Fibroblast of lung (primary cell): ENCODE measurements around the gene CLTCL1. TPM values are rescaled to one million over a fixed set of nuclear protein-coding genes. Genes with fewer than 3 reads are reported as not detected.

Experiments
- DNase-seq, 2 donors: peaks; one replicate each; pipeline versions ENCODE4 v3.0.0 to v3.0.0-alpha.2; 2010; ENCODE audit warnings: low read depth in 2 of 2
- H2AFZ ChIP-seq: 2 replicates; pipeline ENCODE4 v1.5.1; 2012; ENCODE audit warnings: low read length, control low read depth, inconsistent platforms
- H3K27ac ChIP-seq: 2 replicates; pipeline ENCODE4 v1.5.1; 2011; ENCODE audit warnings: low read length, control low read depth; ENCODE audit not compliant: insufficient read depth
- H3K27me3 ChIP-seq: 2 replicates; pipeline ENCODE4 v1.5.1; 2011; ENCODE audit warnings: mild to moderate bottlenecking, low read length; ENCODE audit not compliant: control insufficient read depth, insufficient read depth
- H3K36me3 ChIP-seq: 2 replicates; pipeline ENCODE4 v1.5.1; 2011; ENCODE audit warnings: low read length; ENCODE audit not compliant: control insufficient read depth, insufficient read depth
- H3K4me1 ChIP-seq: 2 replicates; pipeline ENCODE4 v1.5.1; 2011; ENCODE audit warnings: low read length; ENCODE audit not compliant: control insufficient read depth, insufficient read depth; ENCODE audit errors: extremely low read depth
- H3K4me2 ChIP-seq: 2 replicates; pipeline ENCODE4 v1.5.1; 2011; ENCODE audit warnings: low read length, control low read depth; ENCODE audit not compliant: insufficient read depth; ENCODE audit errors: extremely low read depth
- H3K4me3 ChIP-seq, 4 experiments: fragments of 200-600 bp in 1 of 4; sonication (generic) in 1 of 4; replicated peaks in 1 of 4; 2 replicates each; pipeline ENCODE4 v1.5.1; 2011 to 2016; ENCODE audit warnings: low read length in 4 of 4, low read depth in 3 of 4, mild to moderate bottlenecking in 3 of 4, control low read depth in 2 of 4, inconsistent platforms in 1 of 4, mixed read lengths in 1 of 4; ENCODE audit not compliant: insufficient read depth in 1 of 4; ENCODE audit errors: control extremely low read depth in 1 of 4
- H3K79me2 ChIP-seq: 2 replicates; pipeline ENCODE4 v1.5.1; 2012; ENCODE audit warnings: mild to moderate bottlenecking, low read length, inconsistent platforms; ENCODE audit not compliant: control insufficient read depth, insufficient read depth
- H3K9ac ChIP-seq: 2 replicates; pipeline ENCODE4 v1.5.1; 2011; ENCODE audit warnings: mild to moderate bottlenecking, low read length, control low read depth; ENCODE audit not compliant: insufficient read depth
- H3K9me3 ChIP-seq: 2 replicates; pipeline ENCODE4 v1.5.1; 2012; ENCODE audit warnings: low read depth, low read length; ENCODE audit not compliant: control insufficient read depth, insufficient read depth
- H4K20me1 ChIP-seq: 2 replicates; pipeline ENCODE4 v1.5.1; 2011; ENCODE audit warnings: low read length; ENCODE audit not compliant: control insufficient read depth, insufficient read depth; ENCODE audit errors: extremely low read depth
- EZH2 ChIP-seq: IDR thresholded peaks from 2 replicates; pipeline ENCODE4 v1.5.1; 2012; ENCODE audit warnings: low read length, control low read depth, mild to moderate bottlenecking; ENCODE audit errors: missing control alignments
- polyA plus RNA-seq, 2 donors: library from polyadenylated mRNA; depleted of rRNA in 1 of 2; stranded (reverse) in 1 of 2; unstranded in 1 of 2; fragments of >200 nt; gene quantifications; 2 replicates each; pipeline ENCODE4 v1.2.1, GENCODE V29; 2011 to 2012; ENCODE audit warnings: missing spikeins in 1 of 2
- total RNA-seq: library from RNA; depleted of rRNA; stranded (reverse); fragments of >200 nt; gene quantifications from 2 replicates; pipeline ENCODE4 v1.2.1, GENCODE V29; 2014
- TF ChIP-seq, protein P1 (sequence below), 2 donors: IDR thresholded peaks in 1 of 2; conservative IDR thresholded peaks in 1 of 2; 1 replicate in 1 of 2; 2 replicates in 1 of 2; pipeline ENCODE4 v1.5.1; 2011 to 2012; ENCODE audit warnings: low read length in 2 of 2, control low read depth in 1 of 2, inconsistent platforms in 1 of 2, low read depth in 1 of 2, mild to moderate bottlenecking in 1 of 2

The CLTCL1 gene
- total and polyA plus RNA-seq, 2 donors (not counting 1 experiment from before 2014, with no cell fraction given), result 6.5 to 13.4 TPM

DNA sequence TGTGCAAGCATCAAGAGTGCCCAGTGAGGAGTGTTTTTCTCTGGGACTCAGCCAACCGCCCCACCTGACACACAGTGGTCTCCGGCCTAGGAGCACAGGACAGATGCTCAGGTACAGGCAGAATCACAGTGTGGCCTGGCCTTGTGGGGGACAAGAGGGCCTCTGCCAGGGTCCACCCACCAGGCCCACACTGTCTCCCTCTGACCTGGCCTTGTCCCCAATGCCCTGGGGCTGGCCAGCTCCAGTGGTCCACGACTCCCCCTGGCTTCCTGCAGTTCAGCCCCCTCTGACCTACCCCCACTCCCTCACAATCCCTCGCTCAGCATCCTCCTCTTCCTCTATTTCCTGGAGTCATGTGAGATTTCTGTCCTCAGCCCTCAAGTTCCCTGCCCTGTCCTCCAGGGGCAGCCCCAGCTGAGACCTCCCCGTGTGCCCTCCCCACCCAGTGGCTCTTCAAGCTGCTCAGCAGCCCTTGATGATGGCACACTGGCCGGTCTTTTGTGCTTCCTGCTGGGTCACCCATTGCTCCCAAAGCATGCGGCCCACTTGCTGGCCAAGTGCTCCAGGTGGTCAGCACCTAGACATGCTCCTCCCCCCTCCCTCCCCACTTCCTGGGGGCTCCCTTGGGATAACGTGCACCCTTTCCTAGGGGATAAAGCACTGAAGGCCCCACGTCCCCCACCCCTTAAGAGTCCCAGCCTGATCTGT, 158.7 kb downstream of the CLTCL1 start:
- Histone ChIP-seq H3K27ac (no peak overlapping the region), H4K20me1 (no peaks in the 10 kb centered on the region), H2AFZ (no peak overlapping the region), H3K4me1 (no peaks in the 10 kb centered on the region), H3K79me2 (no peaks in the 10 kb centered on the region), H3K36me3 (peaks cover 12% of the 10 kb centered on the region), H3K9me3 (no peaks in the 10 kb centered on the region), H3K4me3 (no peak overlapping the region), H3K4me2 (no peak overlapping the region), H3K9ac (no peak overlapping the region), H3K27me3 (no peaks in the 10 kb centered on the region)
- DNase-seq, result no peak
- TF ChIP-seq, protein P1, sequence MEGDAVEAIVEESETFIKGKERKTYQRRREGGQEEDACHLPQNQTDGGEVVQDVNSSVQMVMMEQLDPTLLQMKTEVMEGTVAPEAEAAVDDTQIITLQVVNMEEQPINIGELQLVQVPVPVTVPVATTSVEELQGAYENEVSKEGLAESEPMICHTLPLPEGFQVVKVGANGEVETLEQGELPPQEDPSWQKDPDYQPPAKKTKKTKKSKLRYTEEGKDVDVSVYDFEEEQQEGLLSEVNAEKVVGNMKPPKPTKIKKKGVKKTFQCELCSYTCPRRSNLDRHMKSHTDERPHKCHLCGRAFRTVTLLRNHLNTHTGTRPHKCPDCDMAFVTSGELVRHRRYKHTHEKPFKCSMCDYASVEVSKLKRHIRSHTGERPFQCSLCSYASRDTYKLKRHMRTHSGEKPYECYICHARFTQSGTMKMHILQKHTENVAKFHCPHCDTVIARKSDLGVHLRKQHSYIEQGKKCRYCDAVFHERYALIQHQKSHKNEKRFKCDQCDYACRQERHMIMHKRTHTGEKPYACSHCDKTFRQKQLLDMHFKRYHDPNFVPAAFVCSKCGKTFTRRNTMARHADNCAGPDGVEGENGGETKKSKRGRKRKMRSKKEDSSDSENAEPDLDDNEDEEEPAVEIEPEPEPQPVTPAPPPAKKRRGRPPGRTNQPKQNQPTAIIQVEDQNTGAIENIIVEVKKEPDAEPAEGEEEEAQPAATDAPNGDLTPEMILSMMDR (conservative IDR thresholded peaks at IDR 0.05 in 1 of 2, IDR thresholded peaks at IDR 0.05 in 1 of 2; ENCODE audit: low read depth in 1 of 2, low read length in 2 of 2), result no peak
- TF ChIP-seq EZH2, result no peak

DNA sequence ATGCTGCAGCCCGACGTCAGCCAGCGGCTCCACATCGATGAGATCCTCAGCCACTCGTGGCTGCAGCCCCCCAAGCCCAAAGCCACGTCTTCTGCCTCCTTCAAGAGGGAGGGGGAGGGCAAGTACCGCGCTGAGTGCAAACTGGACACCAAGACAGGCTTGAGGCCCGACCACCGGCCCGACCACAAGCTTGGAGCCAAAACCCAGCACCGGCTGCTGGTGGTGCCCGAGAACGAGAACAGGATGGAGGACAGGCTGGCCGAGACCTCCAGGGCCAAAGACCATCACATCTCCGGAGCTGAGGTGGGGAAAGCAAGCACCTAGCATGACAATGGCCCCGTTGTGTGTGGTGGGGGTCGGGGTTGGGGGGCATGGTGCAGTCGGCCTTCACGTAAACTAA, 159.4 kb downstream of the CLTCL1 start:
- Histone ChIP-seq H3K27ac (no peak overlapping the region), H3K9me3 (no peaks in the 10 kb centered on the region), H2AFZ (no peak overlapping the region), H3K79me2 (no peaks in the 10 kb centered on the region), H4K20me1 (no peaks in the 10 kb centered on the region), H3K9ac (no peak overlapping the region), H3K36me3 (peaks cover 12% of the 10 kb centered on the region), H3K4me3 (no peak overlapping the region), H3K4me1 (no peaks in the 10 kb centered on the region), H3K4me2 (no peak overlapping the region), H3K27me3 (no peaks in the 10 kb centered on the region)
- TF ChIP-seq, protein P1 (conservative IDR thresholded peaks at IDR 0.05 in 1 of 2, IDR thresholded peaks at IDR 0.05 in 1 of 2; ENCODE audit: low read depth in 1 of 2, low read length in 2 of 2), result no peak
- no peak for TF ChIP-seq EZH2
- DNase-seq, result no peak

DNA sequence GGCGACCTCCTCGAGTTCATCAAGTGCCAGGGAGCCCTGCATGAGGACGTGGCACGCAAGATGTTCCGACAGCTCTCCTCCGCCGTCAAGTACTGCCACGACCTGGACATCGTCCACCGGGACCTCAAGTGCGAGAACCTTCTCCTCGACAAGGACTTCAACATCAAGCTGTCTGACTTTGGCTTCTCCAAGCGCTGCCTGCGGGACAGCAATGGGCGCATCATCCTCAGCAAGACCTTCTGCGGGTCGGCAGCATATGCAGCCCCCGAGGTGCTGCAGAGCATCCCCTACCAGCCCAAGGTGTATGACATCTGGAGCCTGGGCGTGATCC, 159.9 kb downstream of the CLTCL1 start:
- no peaks in the 10 kb centered on the region for H3K4me1 ChIP-seq

More for the DNA sequence above, 159.9 kb downstream of the CLTCL1 start:
- no peak overlapping the region for H3K4me3 ChIP-seq
- H3K4me2 ChIP-seq, result no peak overlapping the region
- no peaks in the 10 kb centered on the region for H3K79me2 ChIP-seq
- no peaks in the 10 kb centered on the region for H3K9me3 ChIP-seq
- H3K27me3 ChIP-seq, result no peaks in the 10 kb centered on the region
- peaks cover 10% of the 10 kb centered on the region for H3K36me3 ChIP-seq
- H2AFZ ChIP-seq, result no peak overlapping the region
- no peak for DNase-seq
- no peaks in the 10 kb centered on the region for H4K20me1 ChIP-seq
- no peak overlapping the region for H3K9ac ChIP-seq
- no peak overlapping the region for H3K27ac ChIP-seq
- TF ChIP-seq, protein P1 (conservative IDR thresholded peaks at IDR 0.05 in 1 of 2, IDR thresholded peaks at IDR 0.05 in 1 of 2; ENCODE audit: low read depth in 1 of 2, low read length in 2 of 2), result no peak
- no peak for TF ChIP-seq EZH2
